AG09319 (cell line): ENCODE results near the gene CNN2.
A peak's percentile ranks its signal among the peaks of the same experiment; 100 is the strongest.

Source experiments
- DNase-seq: peaks from one replicate; pipeline ENCODE4 v3.0.0-alpha.2; 2010; ENCODE audit warnings: low read depth; ENCODE audit errors: extremely low read depth
- CTCF ChIP-seq: IDR thresholded peaks from 2 replicates; pipeline ENCODE4 v1.5.1; 2011; ENCODE audit warnings: low read depth, mild to moderate bottlenecking, inconsistent platforms, low read length, moderate library complexity

Gene CNN2

GRCh38 chr19:1064661-1065605 lies 38.5 kb downstream of the CNN2 start:
- DNase-seq: no peak

DNA sequence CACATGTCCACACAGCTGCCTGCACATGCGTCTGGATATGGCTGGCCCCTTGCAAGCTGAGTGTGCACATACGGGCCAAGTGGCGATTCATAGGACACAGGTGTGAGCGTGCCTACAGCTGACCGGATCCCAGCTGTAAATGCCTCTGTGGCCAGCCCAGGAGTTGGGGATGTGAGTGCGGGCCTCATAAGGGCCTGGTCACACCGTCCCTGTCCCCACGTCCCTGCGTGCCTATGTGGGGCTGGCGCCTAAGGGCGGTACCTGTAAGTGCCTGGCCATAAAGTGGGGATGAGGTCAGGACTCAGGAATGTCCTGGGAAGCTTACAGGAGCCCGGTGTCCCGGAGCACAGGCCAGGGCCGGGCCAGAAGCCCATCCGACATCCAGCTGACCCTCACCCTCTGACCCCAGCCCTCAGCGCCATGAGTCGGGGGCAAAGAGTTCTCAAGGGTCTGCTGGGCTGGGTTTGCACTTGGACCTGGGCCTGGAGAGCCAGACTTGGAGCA lies 39.2 kb downstream of the CNN2 start:
- no peak for DNase-seq
- no peak for TF ChIP-seq CTCF

More at GRCh38 chr19:1064661-1065605, 38.5 kb downstream of the CNN2 start:
- TF ChIP-seq CTCF: peak; percentile 57

DNA sequence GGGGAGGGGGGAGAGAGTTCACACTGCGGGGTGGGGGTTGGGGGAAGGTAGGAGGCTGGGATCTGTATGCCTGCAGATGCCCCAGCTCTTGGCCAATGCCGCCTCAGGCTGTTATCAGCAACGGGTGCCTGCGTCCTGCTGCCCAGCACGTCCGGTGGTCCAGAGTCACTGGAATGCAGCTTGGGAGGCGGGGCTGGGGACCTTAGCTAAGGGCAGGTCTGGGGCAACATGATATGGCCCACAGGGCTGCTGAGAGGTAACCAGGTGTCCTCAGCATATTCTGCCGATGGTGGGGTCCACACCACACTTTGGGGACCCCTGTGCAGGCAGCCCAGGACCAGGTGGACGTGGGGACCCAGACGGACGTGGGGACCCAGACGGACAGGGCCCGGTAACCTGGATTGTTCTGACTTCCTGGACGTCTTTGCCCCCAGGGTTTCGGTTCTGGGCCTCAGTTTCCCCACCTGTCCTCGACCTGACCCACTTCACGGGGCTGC lies 39.9 kb downstream of the CNN2 start:
- no peak for TF ChIP-seq CTCF
- DNase-seq: no peak

- TF ChIP-seq CTCF: no peak
- DNase-seq: no peak
Observed at GRCh38 chr19:1066748-1067340, 40.4 kb downstream of the CNN2 start, which contains the start of gene ARHGAP45. Gene ARHGAP45 (plus strand): TSS chr19:1067167. CDS start chr19:1067406, 239 bp downstream.

DNA sequence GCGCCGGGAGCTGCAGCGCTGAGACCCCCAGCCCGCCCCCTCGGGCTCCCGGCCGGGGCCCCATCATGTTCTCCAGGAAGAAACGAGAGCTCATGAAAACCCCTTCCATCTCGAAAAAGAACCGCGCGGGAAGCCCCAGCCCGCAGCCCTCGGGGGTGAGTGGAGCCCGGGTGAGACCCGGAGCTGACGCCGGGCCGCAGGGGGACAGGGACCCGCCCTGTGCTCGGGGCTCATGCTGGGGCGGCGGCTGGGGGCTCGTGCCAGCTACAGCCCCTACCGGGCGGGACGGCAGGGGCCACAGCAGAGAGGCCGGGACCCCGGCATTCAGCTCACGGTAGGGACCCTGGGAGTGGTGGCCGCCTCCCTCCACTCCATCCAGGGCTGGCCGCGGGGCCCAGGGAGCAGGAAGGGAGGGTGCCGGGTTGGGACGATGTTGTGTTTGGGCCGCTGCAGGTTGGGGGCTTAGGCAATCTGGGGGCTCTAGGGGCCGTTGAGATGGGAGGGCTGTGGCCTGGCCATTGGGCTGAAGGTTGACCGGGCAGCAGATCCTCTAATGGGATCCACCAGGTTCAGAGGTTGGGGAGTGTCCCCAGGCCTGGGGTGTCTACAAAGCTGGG lies 41.0 kb downstream of the CNN2 start:
- no peak for DNase-seq
- no peak for TF ChIP-seq CTCF

DNA sequence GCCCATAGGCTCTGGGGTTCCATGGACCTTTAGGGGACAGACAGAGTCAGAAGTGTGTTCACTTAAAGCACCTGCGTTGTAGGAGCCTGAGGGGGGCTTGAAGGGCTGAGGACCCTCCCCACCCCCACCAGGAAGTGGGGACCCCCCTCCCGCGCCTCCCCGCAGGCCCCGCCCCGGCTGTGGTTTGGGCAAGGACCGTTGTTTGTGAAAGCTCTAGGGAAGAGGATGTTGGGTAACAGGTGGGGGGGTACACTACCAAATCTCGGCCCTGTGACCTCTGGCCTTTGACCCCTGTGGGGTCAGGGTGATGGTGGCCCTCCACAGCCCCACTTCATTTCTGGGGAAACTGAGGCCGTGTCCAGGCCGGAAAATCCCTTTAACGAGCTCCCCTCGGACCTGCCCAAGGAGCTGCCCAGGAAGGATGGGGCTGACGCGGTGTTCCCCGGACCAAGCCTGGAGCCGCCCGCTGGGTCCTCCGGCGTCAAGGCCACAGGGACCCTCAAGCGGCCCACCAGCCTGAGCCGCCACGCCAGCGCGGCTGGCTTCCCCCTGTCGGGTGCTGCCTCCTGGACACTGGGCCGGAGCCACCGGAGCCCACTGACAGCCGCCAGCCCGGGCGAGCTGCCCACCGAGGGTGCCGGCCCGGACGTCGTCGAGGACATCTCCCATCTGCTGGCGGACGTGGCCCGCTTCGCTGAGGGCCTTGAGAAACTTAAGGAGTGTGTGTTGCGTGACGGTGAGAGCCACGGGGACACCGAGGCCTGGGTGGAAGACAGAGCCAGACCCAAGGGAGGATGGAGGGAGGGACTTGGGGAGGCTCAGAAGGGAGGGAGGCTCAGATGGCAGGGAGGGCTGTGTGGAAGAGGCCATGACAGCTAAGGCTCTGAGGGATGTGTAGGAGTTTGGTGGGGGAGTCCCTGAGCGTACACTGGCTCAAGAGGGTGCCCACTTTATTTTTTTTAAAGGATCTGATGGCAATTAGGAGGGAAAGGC lies 41.9 kb downstream of the CNN2 start:
- no peak for DNase-seq
- TF ChIP-seq CTCF: no peak
